HEK293 (cell line): ENCODE data around the gene RXFP1.

Experiments
- CTCF ChIA-PET: fragments of 350-600 bp; formaldehyde crosslinking; extraction: SDS; loops from one replicate; lab custom pipeline; 2021; ENCODE audit warnings: antibody characterized with exemption; lab: Yijun Ruan, JAX
- POLR2A ChIA-PET: fragments of 300-600 bp; formaldehyde crosslinking; extraction: SDS; loops from one replicate; lab custom pipeline; 2020; ENCODE audit warnings: antibody characterized with exemption, inconsistent platforms; lab: Yijun Ruan, JAX
- H3K27ac ChIP-seq: fragments of 200-500 bp; sonication (Bioruptor generic); 2 replicates; pipeline ENCODE4 v1.5.1; 2014; ENCODE audit warnings: low read depth, low read length, control low read depth, inconsistent platforms; ENCODE audit errors: extremely low read depth
- H3K36me3 ChIP-seq, 2 experiments: fragments of 200-500 bp in 1 of 2; sonication (Bioruptor generic) in 1 of 2; 1 replicate in 1 of 2; 2 replicates in 1 of 2; pipeline ENCODE4 v1.5.1; 2014 to 2017; ENCODE audit warnings: inconsistent platforms in 2 of 2, low read length in 2 of 2; ENCODE audit not compliant: control insufficient read depth in 2 of 2, insufficient read depth in 1 of 2
- H3K4me1 ChIP-seq: fragments of 200-500 bp; sonication (Bioruptor generic); 2 replicates; pipeline ENCODE4 v1.5.1; 2014; ENCODE audit warnings: mild to moderate bottlenecking, low read length, inconsistent platforms; ENCODE audit not compliant: control insufficient read depth, insufficient read depth
- H3K4me3 ChIP-seq: 2 replicates; pipeline ENCODE4 v1.5.1; 2011; ENCODE audit warnings: low read depth, mild to moderate bottlenecking, control low read depth, low read length, moderate library complexity
- H3K9me3 ChIP-seq: fragments of 200-500 bp; sonication (Bioruptor generic); 2 replicates; pipeline ENCODE4 v1.5.1; 2014; ENCODE audit warnings: low read depth, low read length, inconsistent platforms; ENCODE audit not compliant: control insufficient read depth, insufficient read depth
- BCL11A ChIP-seq: fragments of 450-650 bp; formaldehyde crosslinking; IDR thresholded peaks from 2 replicates; pipeline ENCODE4 v1.5.1; 2016; ENCODE audit warnings: low read depth, missing biosample characterization, missing genetic modification characterization
- GLI2 ChIP-seq: fragments of 450-650 bp; formaldehyde crosslinking; IDR thresholded peaks from 2 replicates; pipeline ENCODE4; 2017; ENCODE audit warnings: missing biosample characterization, missing genetic modification characterization, low read depth, borderline replicate concordance
- GLI4 ChIP-seq: fragments of 450-650 bp; formaldehyde crosslinking; IDR thresholded peaks from 2 replicates; pipeline ENCODE4 v1.5.1; 2016; ENCODE audit warnings: missing biosample characterization, missing genetic modification characterization
- MZF1 ChIP-seq: fragments of 450-650 bp; formaldehyde crosslinking; IDR thresholded peaks from 2 replicates; pipeline ENCODE4 v1.5.1; 2017; ENCODE audit warnings: missing biosample characterization, missing genetic modification characterization, borderline replicate concordance
- SCRT1 ChIP-seq: fragments of 450-650 bp; formaldehyde crosslinking; IDR thresholded peaks from 2 replicates; pipeline ENCODE4 v1.5.1; 2016; ENCODE audit warnings: missing biosample characterization, missing genetic modification characterization, borderline replicate concordance
- ZBTB1 ChIP-seq: fragments of 450-650 bp; formaldehyde crosslinking; IDR thresholded peaks from 2 replicates; pipeline ENCODE4 v1.5.1; 2016; ENCODE audit warnings: missing biosample characterization, missing genetic modification characterization
- ZBTB10 ChIP-seq: fragments of 450-650 bp; formaldehyde crosslinking; IDR thresholded peaks from 2 replicates; pipeline ENCODE4 v1.5.1; 2016; ENCODE audit warnings: missing biosample characterization, missing genetic modification characterization
- ZFHX2 ChIP-seq: fragments of 450-650 bp; formaldehyde crosslinking; conservative IDR thresholded peaks from 2 replicates; pipeline ENCODE4 v1.5.1; 2016; ENCODE audit warnings: missing biosample characterization, missing genetic modification characterization
- ZNF138 ChIP-seq: fragments of 450-650 bp; formaldehyde crosslinking; IDR thresholded peaks from 2 replicates; pipeline ENCODE4 v1.5.1; 2016; ENCODE audit warnings: missing biosample characterization, missing genetic modification characterization, borderline replicate concordance
- ZNF140 ChIP-seq: fragments of 450-650 bp; formaldehyde crosslinking; IDR thresholded peaks from 2 replicates; pipeline ENCODE4 v1.5.1; 2016; ENCODE audit warnings: missing biosample characterization, missing genetic modification characterization
- ZNF18 ChIP-seq: fragments of 450-650 bp; formaldehyde crosslinking; IDR thresholded peaks from 2 replicates; pipeline ENCODE4 v1.5.1; 2016; ENCODE audit warnings: missing biosample characterization, missing genetic modification characterization
- ZNF23 ChIP-seq: fragments of 450-650 bp; formaldehyde crosslinking; IDR thresholded peaks from 2 replicates; pipeline ENCODE4 v1.5.1; 2016; ENCODE audit warnings: missing biosample characterization, missing genetic modification characterization, borderline replicate concordance
- ZNF624 ChIP-seq: fragments of 450-650 bp; formaldehyde crosslinking; IDR thresholded peaks from 2 replicates; pipeline ENCODE4 v1.5.1; 2017; ENCODE audit warnings: missing biosample characterization, missing genetic modification characterization
- ZNF677 ChIP-seq: fragments of 450-650 bp; IDR thresholded peaks from 2 replicates; pipeline ENCODE4 v1.5.0; 2018; ENCODE audit warnings: missing biosample characterization, mild to moderate bottlenecking, missing genetic modification characterization, moderate library complexity
- ZNF701 ChIP-seq: fragments of 450-650 bp; formaldehyde crosslinking; IDR thresholded peaks from 2 replicates; pipeline ENCODE4 v1.5.1; 2016; ENCODE audit warnings: missing biosample characterization, missing genetic modification characterization
- ZNF747 ChIP-seq: fragments of 450-650 bp; formaldehyde crosslinking; IDR thresholded peaks from 2 replicates; pipeline ENCODE4 v1.5.1; 2016; ENCODE audit warnings: missing biosample characterization, missing genetic modification characterization
- ZSCAN30 ChIP-seq: fragments of 450-650 bp; IDR thresholded peaks from 2 replicates; pipeline ENCODE4 v1.5.1; 2018; ENCODE audit warnings: missing biosample characterization, mild to moderate bottlenecking, missing genetic modification characterization, moderate library complexity
- TF ChIP-seq, protein P1 (sequence below): fragments of 450-650 bp; formaldehyde crosslinking; IDR thresholded peaks from 2 replicates; pipeline ENCODE4 v1.5.1; 2016; ENCODE audit warnings: missing biosample characterization, missing genetic modification characterization
- TF ChIP-seq, protein P2 (sequence below): fragments of 450-650 bp; formaldehyde crosslinking; IDR thresholded peaks from 2 replicates; pipeline ENCODE4 v1.5.1; 2017; ENCODE audit warnings: missing biosample characterization, missing genetic modification characterization

RXFP1 gene

DNA sequence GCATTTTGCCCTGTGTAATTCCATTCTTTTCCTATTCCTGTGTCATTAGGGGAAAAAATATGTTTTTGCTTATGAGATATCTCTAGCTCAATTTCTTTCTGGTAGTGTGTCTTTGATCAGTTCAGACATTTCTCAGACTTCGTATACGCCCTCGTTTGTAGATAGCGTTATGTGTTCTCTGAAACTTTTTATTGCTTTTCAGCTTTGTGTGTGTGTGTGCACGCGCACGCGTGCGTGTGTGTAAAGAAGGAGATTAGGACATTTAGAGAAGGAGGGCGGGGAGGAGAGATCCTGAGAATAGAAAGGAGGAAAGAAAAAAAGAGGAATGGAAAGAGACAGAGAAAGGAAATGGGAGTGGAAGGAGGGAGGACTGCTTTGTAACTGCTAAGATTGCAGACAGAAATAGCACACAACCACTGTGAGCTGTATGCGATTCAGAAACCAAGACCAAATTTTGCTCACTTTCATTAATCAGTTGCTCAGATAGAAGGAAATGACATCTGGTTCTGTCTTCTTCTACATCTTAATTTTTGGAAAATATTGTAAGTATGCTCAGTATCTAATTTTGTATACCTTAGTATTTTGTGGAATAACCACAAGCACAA, at the start of gene RXFP1:
RXFP1 (plus strand) TSS at position 399 of the 605 bp plus-strand sequence; CDS start at position 494, 95 bp downstream.
- H3K4me1 ChIP-seq, result no peaks in the 10 kb centered on the region
- H3K27ac ChIP-seq, result no peak within 1 kb of the TSS
- CTCF ChIA-PET, result no interaction called here
- H3K36me3 ChIP-seq, result no peaks in the 10 kb centered on the region
- no peaks in the 10 kb centered on the region for H3K9me3 ChIP-seq
- TF ChIP-seq SCRT1 (tag by site-specific recombination) (no peak), ZBTB10 (tag by site-specific recombination) (no peak), GLI4 (tag by site-specific recombination) (no peak), ZNF138 (tag by site-specific recombination) (no peak), ZNF747 (no peak), ZFHX2 (tag by site-specific recombination) (no peak), BCL11A (no peak), ZSCAN30 (no peak), ZBTB1 (tag by site-specific recombination) (no peak), GLI2 (tag by site-specific recombination) (no peak), ZNF701 (tag by site-specific recombination) (no peak), ZNF624 (tag by site-specific recombination) (no peak), ZNF140 (no peak), ZNF18 (tag by site-specific recombination) (no peak), ZNF23 (tag by site-specific recombination) (no peak), ZNF677 (tag by site-specific recombination) (no peak), MZF1 (tag by site-specific recombination) (no peak)
- TF ChIP-seq, protein P1, sequence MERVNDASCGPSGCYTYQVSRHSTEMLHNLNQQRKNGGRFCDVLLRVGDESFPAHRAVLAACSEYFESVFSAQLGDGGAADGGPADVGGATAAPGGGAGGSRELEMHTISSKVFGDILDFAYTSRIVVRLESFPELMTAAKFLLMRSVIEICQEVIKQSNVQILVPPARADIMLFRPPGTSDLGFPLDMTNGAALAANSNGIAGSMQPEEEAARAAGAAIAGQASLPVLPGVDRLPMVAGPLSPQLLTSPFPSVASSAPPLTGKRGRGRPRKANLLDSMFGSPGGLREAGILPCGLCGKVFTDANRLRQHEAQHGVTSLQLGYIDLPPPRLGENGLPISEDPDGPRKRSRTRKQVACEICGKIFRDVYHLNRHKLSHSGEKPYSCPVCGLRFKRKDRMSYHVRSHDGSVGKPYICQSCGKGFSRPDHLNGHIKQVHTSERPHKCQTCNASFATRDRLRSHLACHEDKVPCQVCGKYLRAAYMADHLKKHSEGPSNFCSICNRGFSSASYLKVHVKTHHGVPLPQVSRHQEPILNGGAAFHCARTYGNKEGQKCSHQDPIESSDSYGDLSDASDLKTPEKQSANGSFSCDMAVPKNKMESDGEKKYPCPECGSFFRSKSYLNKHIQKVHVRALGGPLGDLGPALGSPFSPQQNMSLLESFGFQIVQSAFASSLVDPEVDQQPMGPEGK (tag by site-specific recombination), result no peak
- TF ChIP-seq, protein P2, sequence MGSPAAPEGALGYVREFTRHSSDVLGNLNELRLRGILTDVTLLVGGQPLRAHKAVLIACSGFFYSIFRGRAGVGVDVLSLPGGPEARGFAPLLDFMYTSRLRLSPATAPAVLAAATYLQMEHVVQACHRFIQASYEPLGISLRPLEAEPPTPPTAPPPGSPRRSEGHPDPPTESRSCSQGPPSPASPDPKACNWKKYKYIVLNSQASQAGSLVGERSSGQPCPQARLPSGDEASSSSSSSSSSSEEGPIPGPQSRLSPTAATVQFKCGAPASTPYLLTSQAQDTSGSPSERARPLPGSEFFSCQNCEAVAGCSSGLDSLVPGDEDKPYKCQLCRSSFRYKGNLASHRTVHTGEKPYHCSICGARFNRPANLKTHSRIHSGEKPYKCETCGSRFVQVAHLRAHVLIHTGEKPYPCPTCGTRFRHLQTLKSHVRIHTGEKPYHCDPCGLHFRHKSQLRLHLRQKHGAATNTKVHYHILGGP (tag by site-specific recombination), result no peak
- POLR2A ChIA-PET, result no interaction called here
- no peak within 1 kb of the TSS for H3K4me3 ChIP-seq
